Stimulated activated CD4-positive, alpha-beta T cell treated with anti-CD3 and anti-CD28 coated beads, Interleukin-4, amount 100 ng/mL, for 4 hours (primary cell): ENCODE results near the gene C10orf67.

ENCODE experiments used
- DNase-seq, 2 experiments: peaks; one replicate each; pipeline ENCODE4 v3.0.0-alpha.2; 2020

Gene C10orf67

GRCh38 chr10:23195846-23196600 is 148.6 kb downstream of the C10orf67 start:
- DNase-seq = no peak

- no peak for DNase-seq
Observed at GRCh38 chr10:23194966-23195845, 149.4 kb downstream of the C10orf67 start.

- no peak for DNase-seq
Observed at GRCh38 chr10:23194471-23194965, 150.1 kb downstream of the C10orf67 start.

- DNase-seq = no peak
Observed at GRCh38 chr10:23193435-23194074, 151.0 kb downstream of the C10orf67 start.

GRCh38 chr10:23192712-23193434 is 151.7 kb downstream of the C10orf67 start:
- no peak for DNase-seq

- DNase-seq = no peak
Observed at GRCh38 chr10:23191764-23192711, 152.6 kb downstream of the C10orf67 start, which contains the start of gene PTF1A. Gene PTF1A (plus strand): TSS chr10:23192312. CDS start chr10:23192531, 219 bp downstream.

- DNase-seq = no peak
Observed at GRCh38 chr10:23190872-23191763, 153.5 kb downstream of the C10orf67 start.

DNA sequence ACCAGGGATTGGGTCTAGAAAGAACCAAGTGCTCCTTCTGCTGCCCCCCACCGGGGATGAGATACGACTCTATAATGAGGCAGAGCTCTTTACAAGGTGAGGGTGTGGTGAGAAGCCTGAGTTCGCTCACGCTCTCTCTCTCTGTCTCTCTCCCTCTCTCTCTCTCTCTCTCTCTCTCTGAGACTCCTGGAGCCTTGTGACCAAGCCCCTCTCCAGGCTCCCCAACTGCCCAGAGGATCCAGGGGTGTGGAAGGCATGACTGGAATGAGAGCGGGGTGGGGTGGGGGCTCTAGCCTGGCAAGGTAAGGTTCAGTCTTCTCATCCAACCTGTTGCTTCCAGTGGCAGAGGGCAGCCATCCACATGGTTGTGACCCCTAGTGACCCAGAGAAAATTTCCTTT is 155.6 kb downstream of the C10orf67 start:
- no peak for DNase-seq

GRCh38 chr10:23187155-23187554 is 157.4 kb downstream of the C10orf67 start:
- no peak for DNase-seq

DNA sequence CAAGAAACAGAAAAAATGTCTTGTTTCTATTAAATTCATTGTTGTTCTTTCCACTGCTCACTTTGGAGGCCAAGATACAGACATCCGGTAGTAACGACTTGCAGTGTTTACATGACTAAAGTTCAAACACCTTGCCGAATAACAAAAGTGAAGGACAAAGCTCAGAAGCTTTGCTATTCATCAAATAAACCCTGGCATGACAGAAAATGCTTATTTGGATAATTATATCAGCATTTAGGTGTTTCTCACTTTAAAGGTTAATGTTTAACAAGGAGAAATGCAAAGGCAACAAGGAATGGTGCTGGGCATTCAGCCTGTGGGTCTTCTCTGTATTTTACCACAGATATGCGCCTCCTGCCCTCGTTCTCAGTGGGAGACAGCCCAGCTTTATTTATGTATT is 157.9 kb downstream of the C10orf67 start:
- no peak for DNase-seq

DNA sequence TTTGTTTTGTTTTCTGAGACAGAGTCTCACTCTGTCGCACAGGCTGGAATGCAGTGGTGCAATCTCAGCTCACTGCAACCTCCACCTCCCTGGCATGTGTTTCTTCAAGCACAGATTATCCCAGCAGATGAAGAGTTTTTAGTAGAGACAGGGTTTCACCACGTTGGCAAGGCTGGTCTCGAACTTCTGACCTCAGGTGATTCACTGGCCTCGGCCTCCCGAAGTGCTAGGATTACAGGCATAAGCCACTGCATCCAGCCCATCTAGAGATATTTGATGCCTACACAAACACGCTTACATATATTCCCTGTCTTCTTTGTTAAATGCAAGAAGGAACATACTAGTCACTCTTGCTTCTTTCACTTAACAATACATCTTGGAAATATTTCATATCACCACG is 158.4 kb downstream of the C10orf67 start:
- DNase-seq = no peak

DNA sequence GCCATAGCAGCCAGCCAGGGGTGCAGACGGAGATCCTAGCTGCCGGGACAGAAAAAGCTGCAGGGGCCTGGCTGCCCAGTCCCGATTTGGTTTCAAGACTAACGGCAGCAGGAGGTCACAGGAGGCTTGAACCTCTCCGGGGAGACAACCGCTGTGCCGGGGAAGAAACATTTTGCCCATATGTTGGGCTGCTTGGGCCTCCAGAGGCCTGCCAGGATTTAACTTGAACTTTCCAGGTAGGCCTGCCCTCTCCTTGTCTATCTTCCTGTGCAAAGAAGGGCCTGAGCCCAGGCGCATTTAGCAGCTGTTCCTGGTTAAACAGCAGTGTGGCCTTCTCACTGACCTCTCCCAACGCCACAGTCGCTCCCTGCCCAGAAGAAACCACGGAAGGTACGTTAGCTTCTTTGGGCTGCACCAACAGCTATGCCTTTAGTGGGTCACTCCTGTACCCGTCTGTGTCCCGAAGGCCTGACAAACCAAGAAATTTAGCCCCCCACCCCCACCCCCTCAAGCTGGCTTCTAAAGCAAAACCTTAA is 169.6 kb downstream of the C10orf67 start:
- DNase-seq = no peak

DNA sequence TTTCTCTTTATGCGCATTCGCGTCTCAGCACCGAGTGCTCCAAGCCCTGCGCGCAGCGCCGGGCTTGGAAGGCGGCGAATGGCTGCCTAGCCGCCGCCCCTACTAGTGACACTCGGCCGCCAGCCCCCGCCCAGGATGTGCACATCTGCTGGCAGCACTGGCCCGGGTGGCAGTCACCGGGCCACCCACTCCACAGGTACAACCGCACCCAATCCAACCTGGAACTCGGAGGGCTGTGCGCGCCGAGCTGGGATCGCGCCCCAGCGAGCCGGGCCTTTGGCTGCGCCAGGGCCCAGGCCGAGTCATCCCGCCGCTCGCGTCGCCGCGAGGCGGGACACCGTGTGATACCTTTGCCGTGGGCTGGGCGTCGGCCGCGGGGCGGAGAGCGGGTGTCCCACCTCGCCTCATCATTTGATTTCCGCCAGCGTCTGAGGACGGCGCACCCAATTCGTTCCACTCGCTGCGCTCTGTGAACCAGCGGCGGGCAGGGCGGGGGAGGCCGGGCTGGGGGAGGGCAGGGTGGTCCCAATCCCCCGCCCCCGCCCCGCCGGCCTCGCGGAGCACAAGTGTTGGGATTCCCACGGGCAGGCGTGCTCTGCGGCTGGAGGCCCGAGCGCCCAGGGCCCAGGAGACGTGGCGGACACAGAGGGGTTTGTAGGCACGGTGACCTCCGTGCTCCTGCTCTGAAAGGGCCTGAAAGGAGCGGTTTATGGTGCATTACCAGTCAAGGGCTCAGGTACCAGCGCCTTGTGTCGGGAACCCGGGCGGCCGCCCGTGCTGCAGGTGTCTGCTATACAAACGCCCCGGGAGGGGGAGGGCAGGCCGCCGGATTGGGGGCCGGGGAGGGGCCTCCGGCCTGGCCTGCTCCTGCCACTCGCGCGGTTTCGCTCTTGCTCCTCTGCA is 170.3 kb downstream of the C10orf67 start:
- no peak for DNase-seq

DNA sequence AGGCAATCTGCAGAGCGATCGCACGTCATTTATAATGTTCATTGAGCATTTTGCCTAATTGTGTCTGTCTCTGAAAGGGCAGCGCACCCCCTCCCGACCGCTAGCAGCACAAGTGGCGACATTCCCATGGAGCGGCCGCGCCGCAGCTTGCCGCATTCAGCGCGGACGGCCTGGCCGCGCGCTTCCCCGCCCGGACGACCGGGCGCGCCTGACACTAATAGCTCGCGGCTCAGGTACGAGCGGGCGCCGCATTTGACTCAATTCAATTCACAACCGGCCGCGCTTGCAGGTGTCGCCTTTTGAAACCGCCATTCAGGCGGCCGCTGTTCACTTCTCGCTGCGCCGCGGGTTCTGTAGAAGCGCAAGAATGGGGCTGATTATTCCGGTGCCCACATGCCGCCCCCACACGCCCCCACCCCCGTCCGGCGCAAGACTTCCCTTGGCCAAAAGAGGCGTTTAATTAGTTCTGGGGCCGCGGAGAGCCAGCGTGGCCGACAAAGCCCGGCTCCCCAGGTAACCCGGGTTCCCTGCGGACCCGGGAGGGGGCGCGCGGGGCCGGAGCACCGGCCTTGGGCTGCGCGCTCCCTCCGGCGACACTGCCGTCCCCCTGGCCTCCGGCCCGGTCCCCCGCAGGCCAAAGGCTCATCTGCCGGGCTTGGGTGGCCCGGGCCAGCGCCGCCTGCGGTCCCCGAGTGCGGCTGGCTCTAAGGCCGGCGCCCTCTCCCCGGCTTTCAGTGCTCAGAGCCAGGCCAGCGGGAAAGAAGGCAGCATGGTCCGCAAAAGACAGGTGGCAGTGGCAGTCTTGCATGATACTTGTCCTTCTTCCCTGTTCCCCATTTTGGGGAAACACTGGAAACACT is 171.2 kb downstream of the C10orf67 start:
- DNase-seq = no peak

DNA sequence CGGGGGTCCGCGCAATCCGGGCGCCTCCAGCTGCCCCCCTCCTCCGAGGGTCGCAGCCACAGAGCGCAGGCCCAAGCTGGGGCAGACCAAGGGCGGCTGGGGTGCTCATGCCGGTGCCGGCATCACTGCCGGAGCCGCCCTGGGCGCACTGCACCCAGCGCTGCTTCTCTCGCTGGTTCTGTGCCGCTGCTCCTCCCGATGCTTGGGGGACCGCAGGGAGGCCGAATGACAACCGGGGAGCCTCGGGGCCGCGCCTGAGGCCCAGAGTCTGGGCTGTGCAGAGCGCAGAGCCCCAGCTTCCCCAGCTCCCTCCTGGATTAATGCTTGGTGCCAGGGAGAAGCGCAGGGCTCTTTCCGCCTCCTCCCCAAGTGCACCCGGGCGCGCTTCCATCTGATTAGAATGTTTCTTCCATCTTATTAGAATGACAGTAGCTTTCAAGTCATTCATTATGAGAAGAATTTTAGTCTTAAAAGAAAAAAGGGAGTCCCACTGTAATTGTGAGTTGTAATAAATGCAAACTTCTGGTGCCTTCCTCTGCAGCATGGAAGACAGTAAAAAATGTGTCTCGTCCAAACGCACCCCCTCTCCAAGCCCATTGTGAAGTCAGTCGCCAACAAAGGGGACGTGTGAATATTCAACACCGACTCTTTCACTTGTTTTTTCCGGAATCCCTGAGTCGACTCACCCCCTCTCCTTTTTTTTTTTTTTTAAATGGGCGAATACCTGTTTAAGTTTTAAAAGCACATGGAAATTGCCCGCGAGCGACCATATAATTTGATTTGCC is 172.0 kb downstream of the C10orf67 start:
- no peak for DNase-seq

GRCh38 chr10:23171232-23171876 is 173.2 kb downstream of the C10orf67 start:
- no peak for DNase-seq
